Measurements from ENCODE around the gene TNS1. TPM values are rescaled to one million over a fixed set of nuclear protein-coding genes. Genes with fewer than 3 reads are reported as not detected.

Gene TNS1
- total RNA-seq, 1 donor from 2014 or later, result 227 TPM

- Mint-ChIP-seq H3K4me3 (ENCODE audit: unreplicated experiment) (no peak overlapping the region), H3K36me3 (ENCODE audit: low read depth) (peaks cover 1% of the 10 kb centered on the region), H3K27me3 (ENCODE audit: low read depth) (no peaks in the 10 kb centered on the region), H3K9me3 (ENCODE audit: low read depth) (no peaks in the 10 kb centered on the region), H3K4me1 (ENCODE audit: low read depth) (peaks cover 72% of the 10 kb centered on the region), H3K27ac (ENCODE audit: unreplicated experiment) (no peak overlapping the region)
- TF ChIP-seq CTCF (IDR thresholded peaks at IDR 0.05), result no peak
- no peak for DNase-seq (ENCODE audit: low spot score)
Observed at GRCh38 chr2:217948897-217949296, 53.9 kb downstream of the TNS1 start.

- no peak overlapping the region for H3K27ac Mint-ChIP-seq (ENCODE audit: unreplicated experiment)
- H3K4me1 Mint-ChIP-seq (ENCODE audit: low read depth), result peaks cover 72% of the 10 kb centered on the region
- no peak for DNase-seq (ENCODE audit: low spot score)
- H3K9me3 Mint-ChIP-seq (ENCODE audit: low read depth), result no peaks in the 10 kb centered on the region
- H3K27me3 Mint-ChIP-seq (ENCODE audit: low read depth), result no peaks in the 10 kb centered on the region
- no peak for TF ChIP-seq CTCF (IDR thresholded peaks at IDR 0.05)
- H3K36me3 Mint-ChIP-seq (ENCODE audit: low read depth), result peaks cover 3% of the 10 kb centered on the region
- no peak overlapping the region for H3K4me3 Mint-ChIP-seq (ENCODE audit: unreplicated experiment)
Observed at GRCh38 chr2:217948351-217948791, 54.4 kb downstream of the TNS1 start.

GRCh38 chr2:217947383-217948350 is 55.1 kb downstream of the TNS1 start:
- Mint-ChIP-seq H3K4me1 (ENCODE audit: low read depth) (peaks cover 67% of the 10 kb centered on the region), H3K9me3 (ENCODE audit: low read depth) (no peaks in the 10 kb centered on the region), H3K4me3 (ENCODE audit: unreplicated experiment) (no peak overlapping the region), H3K36me3 (ENCODE audit: low read depth) (peaks cover 4% of the 10 kb centered on the region), H3K27ac (ENCODE audit: unreplicated experiment) (peak overlapping the region; percentile 1), H3K27me3 (ENCODE audit: low read depth) (no peaks in the 10 kb centered on the region)
- no peak for DNase-seq (ENCODE audit: low spot score)
- peak; percentile 30 for TF ChIP-seq CTCF (IDR thresholded peaks at IDR 0.05)

GRCh38 chr2:217946051-217946450 is 56.7 kb downstream of the TNS1 start:
- Mint-ChIP-seq H3K36me3 (ENCODE audit: low read depth) (peaks cover 5% of the 10 kb centered on the region), H3K9me3 (ENCODE audit: low read depth) (no peaks in the 10 kb centered on the region), H3K4me3 (ENCODE audit: unreplicated experiment) (no peak overlapping the region), H3K27me3 (ENCODE audit: low read depth) (no peaks in the 10 kb centered on the region), H3K27ac (ENCODE audit: unreplicated experiment) (no peak overlapping the region), H3K4me1 (ENCODE audit: low read depth) (peaks cover 67% of the 10 kb centered on the region)
- no peak for DNase-seq (ENCODE audit: low spot score)
- TF ChIP-seq CTCF (IDR thresholded peaks at IDR 0.05), result no peak

- no peak overlapping the region for H3K27ac Mint-ChIP-seq (ENCODE audit: unreplicated experiment)
- no peak overlapping the region for H3K4me3 Mint-ChIP-seq (ENCODE audit: unreplicated experiment)
- H3K4me1 Mint-ChIP-seq (ENCODE audit: low read depth), result peaks cover 67% of the 10 kb centered on the region
- no peak for DNase-seq (ENCODE audit: low spot score)
- H3K36me3 Mint-ChIP-seq (ENCODE audit: low read depth), result peaks cover 5% of the 10 kb centered on the region
- H3K9me3 Mint-ChIP-seq (ENCODE audit: low read depth), result no peaks in the 10 kb centered on the region
- no peaks in the 10 kb centered on the region for H3K27me3 Mint-ChIP-seq (ENCODE audit: low read depth)
- TF ChIP-seq CTCF (IDR thresholded peaks at IDR 0.05), result no peak
Observed at GRCh38 chr2:217945530-217945929, 57.3 kb downstream of the TNS1 start.
